GM19238 (cell line): Measurements from ENCODE around the gene MRTO4.
"Not testable (repeated sequence)": the region's sequence is repeated elsewhere in the genome, so short reads cannot be mapped to it uniquely, and the experiment has no call there.

Experiments used
- DNase-seq: peaks from one replicate; pipeline ENCODE4 v3.0.0; 2011; ENCODE audit warnings: low spot score; ENCODE audit not compliant: insufficient read length

MRTO4 gene

GRCh38 chr1:19222979-19223824, 28.4 kb upstream of the MRTO4 start:
- DNase-seq: no peak

GRCh38 chr1:19229229-19229628, 22.4 kb upstream of the MRTO4 start:
- DNase-seq: no peak

GRCh38 chr1:19229828-19230325, 21.7 kb upstream of the MRTO4 start:
- no peak for DNase-seq

- DNase-seq: not testable (repeated sequence)
These were observed 19.7 kb upstream of the MRTO4 start for GRCh38 chr1:19231736-19232523.

GRCh38 chr1:19232524-19232846, 19.1 kb upstream of the MRTO4 start:
- DNase-seq: no peak

GRCh38 chr1:19234224-19234623, 17.4 kb upstream of the MRTO4 start:
- no peak for DNase-seq

- DNase-seq: no peak
These were observed 11.7 kb upstream of the MRTO4 start for GRCh38 chr1:19239876-19240275.

- DNase-seq: peak; percentile 65
These were observed 10.7 kb upstream of the MRTO4 start for GRCh38 chr1:19240673-19241538.

- DNase-seq: no peak
These were observed 838 bp upstream of the MRTO4 start for GRCh38 chr1:19250629-19251304.

GRCh38 chr1:19254416-19254815, 2.8 kb downstream of the MRTO4 start:
- no peak for DNase-seq

- DNase-seq: no peak
These were observed 3.7 kb downstream of the MRTO4 start for GRCh38 chr1:19255288-19255687.

GRCh38 chr1:19256301-19256700, 4.7 kb downstream of the MRTO4 start:
- DNase-seq: not testable (repeated sequence)

GRCh38 chr1:19257178-19257914, 5.7 kb downstream of the MRTO4 start:
- no peak for DNase-seq

GRCh38 chr1:19258353-19258752, 6.7 kb downstream of the MRTO4 start:
- DNase-seq: no peak

GRCh38 chr1:19260211-19261138, 8.9 kb downstream of the MRTO4 start:
- no peak for DNase-seq

- no peak for DNase-seq
These were observed 10.4 kb downstream of the MRTO4 start for GRCh38 chr1:19262047-19262446.

GRCh38 chr1:19262744-19263143, 11.1 kb downstream of the MRTO4 start:
- DNase-seq: no peak

GRCh38 chr1:19268445-19268844, 16.8 kb downstream of the MRTO4 start:
- no peak for DNase-seq
